Daoy (cell line): ENCODE measurements around the gene TTC38. TPM values are rescaled to one million over a fixed set of nuclear protein-coding genes. Genes with fewer than 3 reads are reported as not detected.

Source experiments
- DNase-seq: peaks from one replicate; pipeline ENCODE4 v3.0.0-alpha.2; 2015; ENCODE audit warnings: low read depth
- total RNA-seq: library from RNA; depleted of rRNA; stranded (reverse); fragments of >200 nt; shearing (Covaris generic); gene quantifications from 2 replicates; pipeline ENCODE4 v1.2.3, GENCODE V29; 2014; rRNA removed

Gene TTC38
- 26.2 and 30.6 TPM in 2 replicates for total RNA-seq

GRCh38 chr22:46267431-46268279 lies at the start of gene TTC38:
TTC38 (plus strand) TSS chr22:46268008; CDS start chr22:46268040, 32 bp downstream.
- DNase-seq: peak; percentile 84

- no peak for DNase-seq
Observed at GRCh38 chr22:46219636-46220035, 48.2 kb upstream of the TTC38 start.

- no peak for DNase-seq
Observed at GRCh38 chr22:46220921-46221320, 46.9 kb upstream of the TTC38 start.

GRCh38 chr22:46224044-46224897 lies 43.5 kb upstream of the TTC38 start:
- no peak for DNase-seq

DNA sequence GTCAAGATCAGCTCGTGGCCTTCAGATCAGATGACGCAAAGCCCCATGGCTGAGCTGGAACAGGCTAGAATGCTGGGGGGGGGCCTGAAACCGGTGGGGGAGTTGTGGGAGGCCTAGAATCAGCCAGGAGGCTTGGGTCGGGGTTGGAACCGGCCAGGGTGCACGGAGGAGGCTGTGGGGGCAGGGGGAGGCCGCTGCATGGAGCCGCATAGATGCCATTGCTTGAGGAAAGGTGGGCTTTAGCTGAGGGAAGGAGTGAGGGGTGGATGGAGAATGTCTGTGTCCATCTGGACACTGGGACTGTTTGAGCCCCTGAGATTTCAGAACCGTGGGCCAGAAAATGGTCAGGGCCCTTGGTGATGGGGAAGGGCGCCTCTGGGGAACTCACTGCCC lies 42.9 kb upstream of the TTC38 start:
- DNase-seq: no peak

DNA sequence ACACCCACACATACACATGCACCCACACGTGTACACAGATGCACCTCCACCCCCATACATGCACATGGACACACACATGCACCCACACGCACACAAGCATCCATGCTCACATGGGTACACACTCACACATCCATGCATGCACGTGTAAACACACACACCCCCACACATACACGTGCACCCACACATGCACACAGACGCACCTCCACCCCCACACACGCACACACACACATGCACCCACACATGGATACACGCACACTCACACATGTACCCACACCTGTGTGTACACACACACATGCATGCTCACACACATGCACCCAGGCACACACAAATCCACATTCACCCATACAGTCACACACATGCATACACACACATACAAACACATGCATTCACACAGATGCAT lies 42.2 kb upstream of the TTC38 start:
- no peak for DNase-seq

DNA sequence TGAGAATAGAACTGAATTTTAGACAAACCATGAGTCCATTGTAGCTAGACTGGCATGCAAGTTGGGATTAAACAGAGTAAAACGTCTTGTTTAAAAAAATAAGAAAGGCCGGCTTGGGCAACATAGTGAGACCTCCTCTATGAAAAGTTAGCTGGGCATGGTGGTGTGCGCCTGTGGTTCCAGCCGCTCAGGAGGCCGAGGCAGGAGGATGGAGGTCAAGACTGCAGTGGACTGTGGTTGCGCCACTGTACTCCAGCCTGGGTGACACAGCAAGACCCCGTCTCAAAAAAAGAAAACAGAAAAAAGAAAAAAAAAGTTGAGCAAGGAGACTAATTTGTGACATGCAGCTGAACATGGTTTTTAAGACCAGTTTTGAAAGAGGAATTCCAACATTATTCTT lies 41.2 kb upstream of the TTC38 start:
- DNase-seq: no peak

GRCh38 chr22:46229701-46230100 lies 38.1 kb upstream of the TTC38 start:
- DNase-seq: no peak

DNA sequence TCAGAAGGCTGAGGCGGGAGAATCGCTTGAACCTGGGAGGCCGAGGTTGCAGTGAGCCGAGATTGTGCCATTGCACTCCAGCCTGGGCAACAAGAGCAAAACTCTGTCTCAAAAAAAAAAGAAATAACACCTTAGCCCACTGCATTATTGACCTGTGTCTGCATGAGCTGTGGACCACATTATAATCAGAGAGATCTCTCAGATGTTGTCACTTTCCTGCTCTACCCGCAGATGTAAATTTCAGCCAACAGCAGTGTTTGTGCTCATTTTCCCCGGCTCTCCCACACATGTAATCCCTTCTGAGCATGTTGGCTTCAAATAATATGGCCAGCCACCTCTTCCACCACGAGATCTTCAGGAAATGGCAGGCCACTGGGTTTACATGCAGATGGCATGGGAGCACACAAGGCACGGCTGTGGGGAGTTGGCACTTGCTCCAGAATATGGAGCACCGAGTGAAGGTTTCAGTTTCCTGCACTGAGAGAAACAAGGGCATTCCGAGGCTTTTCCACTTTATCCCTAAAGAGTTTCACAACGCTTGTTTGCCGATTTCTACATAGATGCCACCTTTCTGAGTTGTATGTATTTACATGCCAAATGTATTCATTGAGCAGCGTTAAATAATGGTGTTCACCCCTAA lies 37.4 kb upstream of the TTC38 start:
- no peak for DNase-seq

DNA sequence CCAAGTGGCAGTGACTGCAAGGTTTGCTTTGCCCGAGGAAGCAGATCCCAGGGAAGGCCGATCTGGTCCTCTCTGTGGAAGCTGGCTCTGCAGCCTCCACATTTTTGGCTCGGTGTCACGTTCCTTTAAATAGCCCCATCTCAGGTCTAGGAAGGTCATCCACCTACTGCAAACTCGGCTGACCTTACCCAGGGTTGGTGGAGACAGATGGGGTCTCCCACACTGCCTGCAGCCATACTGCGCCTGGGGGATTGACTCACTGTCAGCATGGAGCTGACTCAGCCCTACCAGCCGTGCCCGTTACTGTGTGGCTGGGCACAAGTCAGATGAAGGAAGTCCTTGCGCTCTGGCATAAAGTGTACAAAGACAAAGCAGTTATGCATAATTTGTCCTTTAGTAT lies 34.6 kb upstream of the TTC38 start:
- DNase-seq: peak; percentile 77

DNA sequence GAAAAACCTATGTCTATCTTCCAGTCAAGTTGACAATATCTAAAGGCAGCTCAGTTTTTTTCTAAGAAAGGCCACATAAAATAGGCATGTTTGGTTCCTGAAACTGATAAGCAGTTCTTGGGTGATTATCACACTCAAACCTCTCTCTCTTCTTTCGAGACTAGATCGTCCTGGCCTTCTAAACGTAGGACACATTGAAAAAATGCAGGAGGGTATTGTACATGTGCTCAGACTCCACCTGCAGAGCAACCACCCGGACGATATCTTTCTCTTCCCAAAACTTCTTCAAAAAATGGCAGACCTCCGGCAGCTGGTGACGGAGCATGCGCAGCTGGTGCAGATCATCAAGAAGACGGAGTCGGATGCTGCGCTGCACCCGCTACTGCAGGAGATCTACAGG lies 32.8 kb upstream of the TTC38 start:
- DNase-seq: no peak

DNA sequence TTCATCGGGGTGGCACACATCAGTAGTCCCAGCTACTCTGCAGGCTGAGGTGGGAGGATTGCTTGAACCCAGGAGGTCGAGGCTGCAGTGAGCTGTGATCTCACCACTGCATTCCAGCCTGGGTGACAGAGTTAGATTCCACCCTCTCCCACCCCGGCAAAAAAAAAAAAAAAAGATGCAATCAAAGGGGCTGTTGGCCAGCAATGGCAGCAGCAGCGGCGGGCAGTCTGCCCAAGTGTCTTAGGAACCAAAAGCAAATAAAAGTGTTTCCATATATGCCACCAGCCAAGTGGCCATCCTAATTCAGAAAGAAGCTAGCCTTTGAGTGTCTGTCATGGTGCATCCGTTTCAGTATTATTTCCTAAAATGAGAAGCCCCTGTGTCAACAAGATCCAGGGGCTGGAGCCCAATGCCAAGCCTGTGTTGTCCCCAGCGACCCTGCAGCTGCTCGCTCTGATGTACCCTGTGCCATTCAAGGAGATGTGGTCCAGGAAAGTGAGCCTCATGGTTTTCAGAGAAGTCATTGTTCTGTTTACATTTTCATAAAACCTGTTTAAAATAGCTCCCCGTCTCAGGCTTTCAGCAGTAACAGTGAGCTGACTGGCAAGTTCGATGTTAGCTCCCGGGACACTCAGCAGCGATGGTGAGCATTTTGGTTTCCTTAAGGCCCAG lies 30.2 kb upstream of the TTC38 start:
- no peak for DNase-seq

DNA sequence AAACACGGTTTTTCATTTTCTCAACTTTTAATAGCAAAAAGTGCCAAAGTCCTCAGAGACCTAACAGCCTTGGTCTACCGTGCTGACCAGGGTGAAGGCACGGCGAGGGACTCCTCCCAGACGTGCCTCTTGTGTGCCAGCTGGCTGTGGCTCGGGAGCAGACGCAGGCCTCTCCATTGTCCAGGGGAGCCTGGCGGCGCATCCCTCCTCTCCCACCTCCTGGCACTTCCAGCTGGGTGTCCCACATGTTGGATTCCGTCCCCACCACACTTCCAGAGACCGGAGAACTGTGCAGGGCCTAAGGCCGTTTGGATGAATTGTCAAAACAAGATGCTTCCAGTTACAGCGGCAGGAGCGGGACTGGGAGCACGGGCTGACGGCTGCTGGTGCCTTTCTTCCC lies 29.3 kb upstream of the TTC38 start:
- DNase-seq: no peak

GRCh38 chr22:46239261-46240048 lies 28.4 kb upstream of the TTC38 start:
- DNase-seq: no peak

- no peak for DNase-seq
Observed at GRCh38 chr22:46240073-46240472, 27.7 kb upstream of the TTC38 start.

DNA sequence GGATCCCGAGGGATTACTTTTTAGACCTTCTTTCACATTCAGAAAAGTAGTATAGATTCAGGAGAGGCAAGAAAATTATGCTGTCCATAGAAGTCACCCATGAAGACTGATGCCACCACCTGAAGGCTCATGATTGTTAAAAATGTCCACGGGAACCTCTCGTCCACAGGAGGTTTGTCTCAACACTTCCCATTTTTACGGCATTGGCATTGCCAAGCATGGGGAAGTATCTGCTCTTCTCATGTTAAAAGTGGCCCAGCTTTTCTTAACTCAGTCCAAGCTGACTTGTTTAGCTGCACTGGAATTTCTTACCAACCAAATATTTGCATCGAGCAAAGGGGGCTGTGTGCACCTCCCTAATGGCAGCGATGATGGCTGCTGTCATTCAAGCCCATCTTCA lies 27.3 kb upstream of the TTC38 start:
- no peak for DNase-seq

GRCh38 chr22:46240907-46241306 lies 26.9 kb upstream of the TTC38 start:
- no peak for DNase-seq

DNA sequence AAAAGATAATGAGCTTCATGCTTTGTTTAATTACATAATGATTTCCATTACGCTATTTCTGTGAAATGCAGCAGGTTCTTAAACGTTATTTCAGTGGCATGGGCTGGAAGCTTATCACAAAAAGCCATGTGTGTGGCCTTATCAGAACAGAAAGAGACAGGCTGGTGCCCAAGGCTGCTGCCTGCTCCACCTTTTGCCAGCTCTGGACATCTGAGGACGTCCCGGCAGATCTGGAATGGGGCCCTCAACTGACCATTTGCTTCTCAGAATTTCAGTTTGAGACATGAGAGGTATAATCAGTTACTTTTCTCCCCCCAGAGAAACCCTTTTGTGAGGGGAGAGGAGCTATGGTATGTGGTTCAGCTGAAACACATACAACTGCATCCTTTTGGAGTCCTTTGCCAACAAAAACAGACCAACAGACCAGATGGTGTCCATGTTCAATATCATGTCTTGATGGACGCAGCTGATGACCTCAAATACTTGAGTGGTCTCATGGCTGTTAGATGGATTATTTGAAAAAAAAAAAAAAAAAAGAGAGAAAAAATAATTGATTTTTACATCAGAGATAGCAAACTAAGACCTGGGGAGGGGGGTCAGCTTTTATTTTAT lies 26.3 kb upstream of the TTC38 start:
- no peak for DNase-seq

- DNase-seq: no peak
Observed at GRCh38 chr22:46242076-46242475, 25.7 kb upstream of the TTC38 start.

- DNase-seq: no peak
Observed at GRCh38 chr22:46244771-46245170, 23.0 kb upstream of the TTC38 start.

DNA sequence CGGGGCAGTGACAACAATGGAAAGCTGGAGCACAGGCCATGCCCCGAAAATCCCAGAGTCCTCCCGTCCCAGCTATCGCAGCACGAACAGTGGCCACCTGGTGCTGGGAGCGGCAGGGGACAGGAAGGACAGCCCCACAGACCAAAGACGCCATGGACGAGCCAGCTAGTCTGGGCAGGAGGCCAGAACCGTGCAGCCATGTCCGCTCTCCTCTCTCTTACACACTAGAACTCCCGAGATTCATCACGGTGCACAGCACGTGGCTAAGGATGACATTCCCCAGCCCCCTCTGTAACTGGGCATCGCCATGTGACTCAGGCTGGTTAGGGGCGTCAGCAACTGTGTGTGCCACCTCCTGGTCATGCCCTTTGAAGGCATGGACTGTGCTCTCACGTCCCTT lies 22.3 kb upstream of the TTC38 start:
- no peak for DNase-seq
